Coronary artery (tissue), 2 donors: ENCODE data around the gene VIPR1.

ENCODE experiments used
- DNase-seq: peaks from one replicate; pipeline ENCODE4 v3.0.0-alpha.2; 2017; ENCODE audit warnings: low spot score
- H3K27ac ChIP-seq, 2 donors: fragments of 200-600 bp; sonication (generic); one replicate each; pipeline ENCODE4 v1.5.1; 2016 to 2019
- H3K4me3 ChIP-seq: fragments of 200-600 bp; sonication (generic); 2 replicates; pipeline ENCODE4 v1.5.1; 2016; ENCODE audit warnings: mild to moderate bottlenecking, moderate library complexity
- CTCF ChIP-seq: fragments of 200-600 bp; sonication (generic); IDR thresholded peaks from one replicate; pipeline ENCODE4 v1.5.1; 2019; ENCODE audit warnings: antibody characterized with exemption

VIPR1 gene

GRCh38 chr3:42539871-42540714 is 37.6 kb downstream of the VIPR1 start:
- no peak for DNase-seq
- Histone ChIP-seq H3K27ac (no peak overlapping the region), H3K4me3 (no peak overlapping the region)
- peak; percentile 56 for TF ChIP-seq CTCF

GRCh38 chr3:42541079-42541478 is 38.6 kb downstream of the VIPR1 start:
- no peak overlapping the region for H3K4me3 ChIP-seq
- no peak for DNase-seq
- no peak for TF ChIP-seq CTCF
- H3K27ac ChIP-seq, result no peak overlapping the region

GRCh38 chr3:42544492-42545283 is 42.2 kb downstream of the VIPR1 start:
- DNase-seq, result peak; percentile 90
- Histone ChIP-seq H3K27ac (peak overlapping the region; percentile 86 to 90), H3K4me3 (no peak overlapping the region)
- TF ChIP-seq CTCF, result peak; percentile 25

GRCh38 chr3:42545284-42545900 is 42.9 kb downstream of the VIPR1 start:
- peak; percentile 5 for TF ChIP-seq CTCF
- Histone ChIP-seq H3K4me3 (no peak overlapping the region), H3K27ac (peak overlapping the region; percentile 86 to 90)
- DNase-seq, result no peak

GRCh38 chr3:42546691-42547213 is 44.3 kb downstream of the VIPR1 start:
- DNase-seq, result no peak
- Histone ChIP-seq H3K27ac (no peak overlapping the region), H3K4me3 (no peak overlapping the region)
- no peak for TF ChIP-seq CTCF

- peak overlapping the region in 1 of 2 donors; percentile 21 for H3K27ac ChIP-seq
- peak; percentile 90 for TF ChIP-seq CTCF
- no peak for DNase-seq
Measured at GRCh38 chr3:42547401-42547945, 45.0 kb downstream of the VIPR1 start.

More at GRCh38 chr3:42547401-42547945, 45.0 kb downstream of the VIPR1 start:
- H3K4me3 ChIP-seq, result no peak overlapping the region
